Measurements from ENCODE around the gene CFAP100.

The CFAP100 gene

DNA sequence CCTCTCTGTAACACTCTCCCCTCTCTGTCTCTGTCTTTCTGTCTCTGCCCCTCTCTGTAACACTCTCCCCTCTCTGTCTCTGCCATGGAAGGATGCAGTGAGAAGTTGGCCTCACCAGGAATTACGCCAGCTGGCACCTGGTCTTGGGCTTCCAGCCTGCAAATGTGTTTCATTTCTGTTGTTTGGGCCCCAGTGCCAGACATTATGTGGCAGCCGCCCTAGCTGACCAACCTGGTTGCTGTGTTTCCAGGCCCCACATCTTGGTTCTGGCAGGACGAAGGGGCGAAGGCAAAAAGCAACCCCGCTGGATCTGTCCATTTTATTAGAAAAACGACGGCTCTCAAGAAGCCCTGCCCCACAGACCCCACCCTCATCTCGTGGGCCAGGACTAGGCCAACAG lies 86.2 kb downstream of the CFAP100 start:
- DNase-seq (ENCODE audit: low spot score): no peak

DNA sequence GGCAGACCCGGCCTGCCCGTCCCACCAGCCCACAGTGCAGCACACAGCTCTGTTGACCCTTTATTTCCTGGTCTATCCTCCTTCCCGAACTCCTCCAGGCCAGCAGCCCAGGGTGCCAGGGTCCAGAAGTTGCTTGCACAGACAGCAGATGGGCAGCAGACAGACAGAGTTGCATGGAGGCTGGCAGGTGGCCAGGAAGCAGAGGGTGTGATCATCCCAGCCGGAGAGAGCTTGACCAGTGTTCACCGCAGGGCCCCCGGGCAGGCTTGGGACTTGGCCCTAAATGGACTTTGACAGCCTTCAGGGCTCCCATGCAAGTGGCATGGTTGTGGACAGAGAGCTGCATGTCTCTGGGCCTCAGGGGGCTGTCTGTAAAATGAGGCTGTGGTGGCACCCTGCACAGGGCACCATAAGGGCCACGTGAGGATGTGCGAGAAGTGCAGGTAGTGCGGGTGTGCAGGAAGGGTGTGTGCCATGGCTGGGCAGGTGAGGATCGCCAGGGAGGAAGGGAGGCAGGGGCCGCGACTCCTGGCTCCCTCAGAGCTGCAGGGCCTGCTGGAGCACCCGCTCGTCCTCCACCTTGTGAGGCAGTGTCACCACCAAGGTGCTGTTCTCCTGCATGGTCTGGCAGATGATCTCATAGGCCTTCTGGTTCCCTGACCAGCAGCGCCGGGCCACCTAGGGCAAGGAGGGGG lies 87.2 kb downstream of the CFAP100 start:
- DNase-seq (ENCODE audit: low spot score): no peak

DNA sequence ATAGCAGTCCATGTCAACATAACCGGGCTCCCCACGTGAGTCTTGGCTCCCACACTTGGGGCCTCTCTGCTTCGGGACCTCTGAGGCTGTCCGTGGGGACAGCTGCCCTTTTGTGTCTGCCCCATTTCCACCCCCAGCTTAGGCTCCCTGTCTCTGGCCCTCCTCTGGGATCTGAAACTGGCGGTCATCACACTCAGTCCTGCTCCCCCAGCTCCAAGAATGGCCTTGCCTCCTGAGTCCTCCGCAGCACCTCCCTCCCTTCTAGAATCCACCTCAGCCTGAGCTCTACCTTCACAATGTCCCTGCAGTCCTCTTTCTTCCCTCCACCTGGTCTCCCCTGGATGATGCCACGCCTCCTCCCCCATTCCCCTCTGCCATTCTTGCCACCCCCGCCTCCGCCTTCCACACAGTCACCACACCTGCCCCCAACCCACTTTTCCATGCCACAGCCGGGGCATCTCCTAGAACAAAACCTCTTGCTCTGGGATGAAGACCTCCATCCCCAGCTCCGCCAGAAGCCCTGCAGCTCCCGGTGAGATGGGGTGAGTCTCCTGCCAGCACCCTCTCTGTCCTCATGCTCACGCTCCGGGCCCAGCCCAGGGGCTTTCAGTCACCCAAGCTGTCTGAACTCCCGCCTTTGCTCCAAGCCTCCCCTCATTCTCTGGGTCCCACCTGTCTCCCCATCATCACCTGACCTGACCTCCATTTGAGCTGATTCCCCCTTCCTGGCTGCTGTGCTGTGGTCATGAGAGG lies 88.0 kb downstream of the CFAP100 start:
- DNase-seq (ENCODE audit: low spot score): no peak

DNA sequence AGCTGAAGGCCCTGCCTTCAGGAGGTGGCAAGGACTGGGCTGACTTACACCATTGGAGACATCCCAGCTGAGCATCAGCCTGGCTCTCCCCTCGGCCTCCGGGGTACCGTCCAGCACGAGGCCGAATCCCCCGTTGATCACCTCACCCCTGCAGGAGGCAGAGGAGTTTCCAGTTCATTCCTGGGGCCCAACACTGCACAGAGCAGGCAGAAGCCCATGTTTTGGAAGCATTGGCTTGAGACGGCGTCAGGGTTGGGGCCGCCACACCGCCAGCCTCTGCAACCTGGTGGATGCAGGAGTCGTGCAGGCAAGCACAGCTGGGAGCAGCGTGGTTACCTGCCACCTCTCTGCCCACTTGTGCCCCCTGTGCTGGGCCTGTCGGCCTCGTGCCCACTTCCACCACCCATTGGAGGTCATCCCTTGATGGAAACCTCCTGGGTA lies 88.6 kb downstream of the CFAP100 start:
- DNase-seq (ENCODE audit: low spot score): no peak

DNA sequence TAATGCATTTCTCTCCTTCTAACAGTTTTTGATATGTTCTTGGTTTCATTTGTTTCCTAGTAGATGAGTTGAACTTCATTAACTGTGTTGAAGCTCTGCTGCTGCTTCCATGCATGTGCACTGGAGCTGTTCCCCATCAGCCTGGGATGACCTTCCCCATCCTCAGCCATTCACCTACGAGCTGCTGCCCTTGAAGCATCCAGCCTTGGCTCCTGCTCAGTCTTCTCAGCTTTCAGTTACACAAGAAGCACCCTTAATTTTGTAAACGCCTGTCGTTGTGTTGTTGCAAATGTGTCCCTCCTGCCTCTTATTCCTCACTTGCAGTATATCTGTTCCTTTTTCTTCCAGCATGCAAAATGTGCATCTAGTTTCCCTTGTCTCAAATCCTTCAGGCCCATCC lies 89.4 kb downstream of the CFAP100 start:
- DNase-seq (ENCODE audit: low spot score): no peak

DNA sequence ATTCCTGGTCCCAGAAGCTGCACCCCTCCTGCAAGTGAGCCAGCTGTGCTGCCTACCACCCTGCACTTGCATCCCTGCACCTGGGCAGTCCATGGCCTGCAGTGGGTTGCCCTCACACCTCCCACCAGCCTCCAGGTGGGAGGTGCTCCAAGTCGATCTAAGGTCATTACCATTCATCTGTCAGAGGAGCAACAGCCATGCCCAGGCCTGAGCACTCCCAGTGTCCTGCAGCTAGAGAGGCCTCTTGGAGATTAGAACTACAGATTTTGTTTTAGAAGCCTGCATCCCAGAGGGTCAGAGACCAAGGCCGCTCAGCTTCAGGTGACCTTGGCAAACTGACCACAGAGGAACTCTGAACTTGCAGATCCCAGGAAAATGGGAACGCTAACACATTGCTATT lies 90.0 kb downstream of the CFAP100 start:
- no peak for DNase-seq (ENCODE audit: low spot score)

DNA sequence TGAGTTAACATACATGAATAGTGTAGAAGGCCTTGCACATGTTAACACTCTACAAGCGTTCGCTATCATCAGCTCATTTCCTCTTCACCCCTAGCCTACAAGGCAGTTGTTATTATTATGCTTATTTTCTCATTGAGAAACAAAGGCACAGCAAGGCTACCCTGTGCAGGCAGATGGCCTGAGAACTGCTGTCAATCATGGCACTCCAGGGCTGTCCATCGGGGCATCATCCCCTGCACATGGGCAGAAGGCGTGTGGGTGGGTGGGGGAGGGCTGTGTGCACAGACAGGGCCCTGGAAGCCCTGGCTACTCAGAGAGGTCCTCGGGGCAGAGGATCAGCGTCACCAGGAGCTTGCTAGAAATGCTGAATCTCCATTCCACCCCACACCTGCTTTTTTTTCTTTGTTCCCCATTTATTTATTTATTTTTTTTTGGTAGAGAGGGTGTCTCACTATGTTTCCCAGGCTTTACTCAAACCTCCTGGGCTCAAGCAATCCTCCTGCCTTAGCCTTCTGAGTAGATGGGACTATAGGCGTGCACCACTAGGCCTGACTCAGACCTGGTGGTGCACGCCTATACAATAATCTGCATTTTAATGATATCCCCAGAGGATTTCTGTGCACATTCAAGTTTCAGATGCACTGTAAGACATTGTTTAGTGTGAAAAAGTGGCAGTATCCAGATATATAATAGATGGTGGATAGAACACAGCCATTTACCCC lies 90.6 kb downstream of the CFAP100 start:
- DNase-seq (ENCODE audit: low spot score): no peak

DNA sequence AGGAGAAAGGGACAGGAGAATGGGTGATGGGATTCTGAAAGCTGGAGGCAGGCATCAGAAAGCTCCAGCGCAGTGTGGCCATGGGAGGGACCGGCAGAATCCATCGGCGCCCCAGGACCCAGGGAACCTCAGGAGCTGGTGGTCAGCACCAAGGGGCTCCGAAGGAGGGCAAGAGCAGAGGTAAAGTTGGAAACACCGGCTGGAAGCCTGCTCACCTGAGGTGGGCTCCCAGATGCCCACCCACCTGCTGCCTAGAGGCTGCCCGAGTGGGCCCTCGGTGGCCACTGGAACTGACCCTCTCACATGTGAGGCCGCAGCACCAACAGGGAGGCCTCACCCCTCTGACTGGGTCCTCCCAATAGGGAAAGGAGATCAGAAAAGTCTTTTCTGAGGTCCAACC lies 91.2 kb downstream of the CFAP100 start:
- DNase-seq (ENCODE audit: low spot score): no peak

Measured in left forelimb (tissue), 1 donor.